ENCODE measurements around the gene KISS1. TPM values are rescaled to one million over a fixed set of nuclear protein-coding genes. Genes with fewer than 3 reads are reported as not detected.

Gene KISS1
- total and polyA plus RNA-seq, 5 donors from 2014 or later: 0.59 TPM; not detected in 4

GRCh38 chr1:204151552-204152309 lies 44.6 kb downstream of the KISS1 start, which contains the start of gene ETNK2:
Gene ETNK2 (minus strand): TSS chr1:204152044. CDS start chr1:204151852, 192 bp downstream.
- Histone ChIP-seq H3K4me1 (ENCODE audit: control insufficient read depth, insufficient read depth, low read length, poor library complexity, severe bottlenecking) (peaks cover 9% of the 10 kb centered on the region), H3K27me3 (ENCODE audit: control insufficient read depth, insufficient read depth, low read length) (no peaks in the 10 kb centered on the region), H3K9me3 (ENCODE audit: control insufficient read depth in 2 of 2, low read length in 2 of 2) (no peaks in the 10 kb centered on the region), H3K4me3 (ENCODE audit: low read depth, low read length) (no peak within 1 kb of the TSS), H3K36me3 (ENCODE audit: control insufficient read depth, insufficient read depth, low read length) (no peaks in the 10 kb centered on the region), H3K27ac (ENCODE audit: insufficient read depth, low read length, poor library complexity, severe bottlenecking) (no peak within 1 kb of the TSS)
- H3K36me3 Mint-ChIP-seq: no peaks in the 10 kb centered on the region
- H3K9me3 Mint-ChIP-seq: peaks cover 0 to 2% (median 0%) of the 10 kb centered on the region in 7 donors
- peaks cover 0 to 18% (median 4%) of the 10 kb centered on the region in 4 donors for H3K4me1 Mint-ChIP-seq
- peaks cover 41% of the 10 kb centered on the region for H3K27me3 Mint-ChIP-seq
- peak within 1 kb of the TSS; percentile 69 to 82 (median 76) for H3K4me3 Mint-ChIP-seq
- DNase-seq (peak in 2 of 3 donors; percentile 32 to 44), ATAC-seq (ENCODE audit: low read depth in 2 of 2) (peak; percentile 53 to 57)
- H3K27ac Mint-ChIP-seq: no peak within 1 kb of the TSS

GRCh38 chr1:204150702-204151551 lies 45.4 kb downstream of the KISS1 start:
- H3K27ac ChIP-seq (ENCODE audit: insufficient read depth, low read length, poor library complexity, severe bottlenecking): no peak overlapping the region
- DNase-seq (no peak), ATAC-seq (ENCODE audit: low read depth in 2 of 2) (no peak)
- Mint-ChIP-seq H3K27me3 (peaks cover 36% of the 10 kb centered on the region), H3K9me3 (peaks cover 0 to 2% (median 0%) of the 10 kb centered on the region in 7 donors), H3K36me3 (no peaks in the 10 kb centered on the region), H3K4me1 (peaks cover 0 to 18% (median 4%) of the 10 kb centered on the region in 4 donors), H3K27ac (no peak overlapping the region), H3K4me3 (peak overlapping the region in 3 of 4 donors; percentile 72 to 78 (median 78))
- no peaks in the 10 kb centered on the region for H3K9me3 ChIP-seq (ENCODE audit: control insufficient read depth in 2 of 2, low read length in 2 of 2)
- H3K27me3 ChIP-seq (ENCODE audit: control insufficient read depth, insufficient read depth, low read length): no peaks in the 10 kb centered on the region
- H3K4me1 ChIP-seq (ENCODE audit: control insufficient read depth, insufficient read depth, low read length, poor library complexity, severe bottlenecking): peaks cover 9% of the 10 kb centered on the region
- H3K36me3 ChIP-seq (ENCODE audit: control insufficient read depth, insufficient read depth, low read length): no peaks in the 10 kb centered on the region
- H3K4me3 ChIP-seq (ENCODE audit: low read depth, low read length): no peak overlapping the region

GRCh38 chr1:204149635-204150565 lies 46.4 kb downstream of the KISS1 start:
- H3K36me3 Mint-ChIP-seq: no peaks in the 10 kb centered on the region
- Histone ChIP-seq H3K27ac (ENCODE audit: insufficient read depth, low read length, poor library complexity, severe bottlenecking) (no peak overlapping the region), H3K36me3 (ENCODE audit: control insufficient read depth, insufficient read depth, low read length) (no peaks in the 10 kb centered on the region), H3K4me1 (ENCODE audit: control insufficient read depth, insufficient read depth, low read length, poor library complexity, severe bottlenecking) (peaks cover 9% of the 10 kb centered on the region), H3K27me3 (ENCODE audit: control insufficient read depth, insufficient read depth, low read length) (no peaks in the 10 kb centered on the region), H3K4me3 (ENCODE audit: low read depth, low read length) (no peak overlapping the region), H3K9me3 (ENCODE audit: control insufficient read depth in 2 of 2, low read length in 2 of 2) (no peaks in the 10 kb centered on the region)
- DNase-seq: no peak
- peaks cover 0 to 2% (median 0%) of the 10 kb centered on the region in 7 donors for H3K9me3 Mint-ChIP-seq
- H3K27ac Mint-ChIP-seq: peak overlapping the region in 1 of 3 donors; percentile 58
- peaks cover 29% of the 10 kb centered on the region for H3K27me3 Mint-ChIP-seq
- H3K4me3 Mint-ChIP-seq: peak overlapping the region; percentile 56 to 85 (median 75)
- peaks cover 0 to 18% (median 4%) of the 10 kb centered on the region in 4 donors for H3K4me1 Mint-ChIP-seq
- no peak for ATAC-seq (ENCODE audit: low read depth in 2 of 2)

- peaks cover 9% of the 10 kb centered on the region for H3K4me1 ChIP-seq (ENCODE audit: control insufficient read depth, insufficient read depth, low read length, poor library complexity, severe bottlenecking)
- peak overlapping the region in 3 of 4 donors; percentile 11 to 78 (median 38) for H3K4me3 Mint-ChIP-seq
- H3K27me3 ChIP-seq (ENCODE audit: control insufficient read depth, insufficient read depth, low read length): no peaks in the 10 kb centered on the region
- H3K4me1 Mint-ChIP-seq: peaks cover 0 to 18% (median 4%) of the 10 kb centered on the region in 4 donors
- peaks cover 22% of the 10 kb centered on the region for H3K27me3 Mint-ChIP-seq
- H3K9me3 ChIP-seq (ENCODE audit: control insufficient read depth in 2 of 2, low read length in 2 of 2): no peaks in the 10 kb centered on the region
- ATAC-seq (ENCODE audit: low read depth in 2 of 2) (no peak), DNase-seq (no peak)
- peaks cover 0 to 2% (median 0%) of the 10 kb centered on the region in 7 donors for H3K9me3 Mint-ChIP-seq
- H3K27ac ChIP-seq (ENCODE audit: insufficient read depth, low read length, poor library complexity, severe bottlenecking): no peak overlapping the region
- H3K36me3 Mint-ChIP-seq: no peaks in the 10 kb centered on the region
- H3K4me3 ChIP-seq (ENCODE audit: low read depth, low read length): no peak overlapping the region
- no peaks in the 10 kb centered on the region for H3K36me3 ChIP-seq (ENCODE audit: control insufficient read depth, insufficient read depth, low read length)
- no peak overlapping the region for H3K27ac Mint-ChIP-seq
Observed at GRCh38 chr1:204149107-204149506, 47.2 kb downstream of the KISS1 start.

- H3K27me3 ChIP-seq (ENCODE audit: control insufficient read depth, insufficient read depth, low read length): no peaks in the 10 kb centered on the region
- no peaks in the 10 kb centered on the region for H3K36me3 ChIP-seq (ENCODE audit: control insufficient read depth, insufficient read depth, low read length)
- no peak overlapping the region for H3K4me3 ChIP-seq (ENCODE audit: low read depth, low read length)
- no peak for DNase-seq
- ATAC-seq (ENCODE audit: low read depth in 2 of 2): no peak
- H3K4me1 ChIP-seq (ENCODE audit: control insufficient read depth, insufficient read depth, low read length, poor library complexity, severe bottlenecking): peaks cover 9% of the 10 kb centered on the region
- Mint-ChIP-seq H3K27ac (no peak overlapping the region), H3K9me3 (peaks cover 0 to 2% (median 0%) of the 10 kb centered on the region in 7 donors), H3K27me3 (peaks cover 11% of the 10 kb centered on the region), H3K36me3 (no peaks in the 10 kb centered on the region), H3K4me1 (peaks cover 0 to 15% (median 4%) of the 10 kb centered on the region in 4 donors), H3K4me3 (no peak overlapping the region)
- no peak overlapping the region for H3K27ac ChIP-seq (ENCODE audit: insufficient read depth, low read length, poor library complexity, severe bottlenecking)
- no peaks in the 10 kb centered on the region for H3K9me3 ChIP-seq (ENCODE audit: control insufficient read depth in 2 of 2, low read length in 2 of 2)
Observed at GRCh38 chr1:204147406-204148383, 48.6 kb downstream of the KISS1 start.

GRCh38 chr1:204146965-204147364 lies 49.3 kb downstream of the KISS1 start:
- no peak overlapping the region for H3K27ac Mint-ChIP-seq
- Histone ChIP-seq H3K4me3 (ENCODE audit: low read depth, low read length) (no peak overlapping the region), H3K27ac (ENCODE audit: insufficient read depth, low read length, poor library complexity, severe bottlenecking) (no peak overlapping the region), H3K27me3 (ENCODE audit: control insufficient read depth, insufficient read depth, low read length) (no peaks in the 10 kb centered on the region), H3K36me3 (ENCODE audit: control insufficient read depth, insufficient read depth, low read length) (no peaks in the 10 kb centered on the region), H3K9me3 (ENCODE audit: control insufficient read depth in 2 of 2, low read length in 2 of 2) (no peaks in the 10 kb centered on the region), H3K4me1 (ENCODE audit: control insufficient read depth, insufficient read depth, low read length, poor library complexity, severe bottlenecking) (peaks cover 5% of the 10 kb centered on the region)
- ATAC-seq (ENCODE audit: low read depth in 2 of 2): no peak
- H3K9me3 Mint-ChIP-seq: peaks cover 0 to 2% (median 0%) of the 10 kb centered on the region in 7 donors
- H3K4me3 Mint-ChIP-seq: no peak overlapping the region
- peaks cover 18% of the 10 kb centered on the region for H3K27me3 Mint-ChIP-seq
- DNase-seq: no peak
- peaks cover 0 to 9% (median 4%) of the 10 kb centered on the region in 4 donors for H3K4me1 Mint-ChIP-seq
- no peaks in the 10 kb centered on the region for H3K36me3 Mint-ChIP-seq

Data from CD4-positive, CD25-positive, alpha-beta regulatory T cell (primary cell).